A673 (cell line): ENCODE data around the gene CCDC57. TPM values are rescaled to one million over a fixed set of nuclear protein-coding genes. Genes with fewer than 3 reads are reported as not detected.

Experiments
- BruUV-seq: library from RNA; stranded (reverse); fragments of 400-500 nt; replicated peaks from 2 replicates; lab custom pipeline; 2021; lab: Mats Ljungman, UMichigan
- CTCF ChIA-PET: fragments of 300-600 bp; sonication (Branson Sonifier 250); formaldehyde crosslinking; loops from one replicate; lab custom pipeline; 2022; ENCODE audit warnings: antibody characterized with exemption; lab: Charles Lee
- POLR2A ChIA-PET: fragments of 300-600 bp; sonication (Branson Sonifier 250); formaldehyde crosslinking; loops from one replicate; lab custom pipeline; 2022; ENCODE audit warnings: antibody characterized with exemption; ENCODE audit not compliant: low non-redundant PET; lab: Charles Lee
- DNase-seq: peaks from one replicate; pipeline ENCODE4 v3.0.0-alpha.2; 2015; ENCODE audit warnings: low spot score
- H3K27ac ChIP-seq: fragments of 200-600 bp; sonication (generic); 2 replicates; pipeline ENCODE4 v1.5.1; 2016; ENCODE audit warnings: mixed run types, low read depth, mild to moderate bottlenecking, mixed read lengths, antibody characterized with exemption, low read length; ENCODE audit not compliant: poor library complexity, severe bottlenecking
- H3K27me3 ChIP-seq: fragments of 200-600 bp; sonication (generic); replicated peaks from 2 replicates; pipeline ENCODE4 v1.6.1; 2017; ENCODE audit warnings: mixed run types, low read depth, mild to moderate bottlenecking, mixed read lengths, antibody characterized with exemption, low read length; ENCODE audit not compliant: insufficient read depth, poor library complexity
- H3K36me3 ChIP-seq: fragments of 200-600 bp; sonication (generic); 2 replicates; pipeline ENCODE4 v1.6.1; 2016; ENCODE audit warnings: mixed run types, mild to moderate bottlenecking, mixed read lengths, antibody characterized with exemption, low read length; ENCODE audit not compliant: insufficient read depth, poor library complexity, severe bottlenecking
- H3K4me1 ChIP-seq: fragments of 200-600 bp; sonication (generic); 2 replicates; pipeline ENCODE4 v1.6.1; 2017; ENCODE audit warnings: mixed run types, mild to moderate bottlenecking, mixed read lengths, antibody characterized with exemption, low read length; ENCODE audit not compliant: insufficient read depth, poor library complexity, severe bottlenecking
- H3K4me3 ChIP-seq: fragments of 200-600 bp; sonication (generic); 2 replicates; pipeline ENCODE4 v1.5.1; 2016; ENCODE audit warnings: low read depth, mixed run types, mild to moderate bottlenecking, mixed read lengths, low read length; ENCODE audit not compliant: poor library complexity, severe bottlenecking
- H3K9me3 ChIP-seq: fragments of 200-600 bp; sonication (generic); 2 replicates; pipeline ENCODE4 v1.6.1; 2016; ENCODE audit warnings: mixed run types, low read depth, mild to moderate bottlenecking, mixed read lengths, antibody characterized with exemption, low read length; ENCODE audit not compliant: poor library complexity, severe bottlenecking
- CTCF ChIP-seq: fragments of 300-800, 200-600 bp; sonication (generic); conservative IDR thresholded peaks from 2 replicates; pipeline ENCODE4 v1.5.1; 2017; ENCODE audit warnings: low read depth, mild to moderate bottlenecking, antibody characterized with exemption, low read length, moderate library complexity, mixed read lengths
- EZH2 ChIP-seq: fragments of 200-600 bp; sonication (generic); IDR thresholded peaks from 2 replicates; pipeline ENCODE4 v1.6.1; 2017; ENCODE audit warnings: borderline replicate concordance, low read depth, mild to moderate bottlenecking, mixed read lengths, antibody characterized with exemption, low read length; ENCODE audit not compliant: poor library complexity, severe bottlenecking
- intact Hi-C: fragments of 100-400 bp; cut with micrococcal nuclease; formaldehyde crosslinking; loops from one replicate; pipeline ENCODE4 v1.10.0; 2022; ENCODE audit not compliant: unreplicated experiment
- total RNA-seq: library from RNA; stranded (reverse); gene quantifications from 2 replicates; pipeline ENCODE4 v1.2.3, GENCODE V29; 2021

Gene CCDC57
- total RNA-seq, 1 experiment from 2014 or later: 43.6 TPM

GRCh38 chr17:82076018-82076784 lies 136.4 kb downstream of the CCDC57 start:
- no peaks in the 10 kb centered on the region for H3K27me3 ChIP-seq
- POLR2A ChIA-PET: interaction anchor here (0.6 to 1.3 kb wide), 2 partner anchors 10 to 194 kb away, joined by 3 to 13 read pairs; no protein-coding TSS in a partner anchor
- no peak for DNase-seq
- H3K36me3 ChIP-seq: peaks cover 41% of the 10 kb centered on the region
- no peaks in the 10 kb centered on the region for H3K9me3 ChIP-seq
- CTCF ChIA-PET: no interaction called here
- intact Hi-C loops: no loop called here
- H3K27ac ChIP-seq: peak overlapping the region; percentile 42
- no peaks in the 10 kb centered on the region for H3K4me1 ChIP-seq
- no peak overlapping the region for H3K4me3 ChIP-seq
- no TSS peak for BruUV-seq
- TF ChIP-seq EZH2: no peak

- ChIA-PET POLR2A (no interaction called here), CTCF (no interaction called here)
- intact Hi-C loops: no loop called here
- no peaks in the 10 kb centered on the region for H3K4me1 ChIP-seq
- TF ChIP-seq CTCF (no peak), EZH2 (no peak)
- H3K36me3 ChIP-seq: peaks cover 15% of the 10 kb centered on the region
- H3K9me3 ChIP-seq: no peaks in the 10 kb centered on the region
- no peak overlapping the region for H3K4me3 ChIP-seq
- DNase-seq: no peak
- BruUV-seq: no TSS peak
- no peaks in the 10 kb centered on the region for H3K27me3 ChIP-seq
- no peak overlapping the region for H3K27ac ChIP-seq
Observed at GRCh38 chr17:82073446-82073845, 139.2 kb downstream of the CCDC57 start.

- Histone ChIP-seq H3K27ac (no peak overlapping the region), H3K9me3 (no peaks in the 10 kb centered on the region), H3K36me3 (peaks cover 9% of the 10 kb centered on the region), H3K4me3 (no peak overlapping the region), H3K4me1 (no peaks in the 10 kb centered on the region), H3K27me3 (no peaks in the 10 kb centered on the region)
- CTCF ChIA-PET: no interaction called here
- no TSS peak for BruUV-seq
- POLR2A ChIA-PET: no interaction called here
- intact Hi-C loops: no loop called here
- TF ChIP-seq CTCF (no peak), EZH2 (no peak)
- DNase-seq: no peak
Observed at GRCh38 chr17:82072827-82073226, 139.8 kb downstream of the CCDC57 start.
